Panc1 (cell line): Measurements from ENCODE around the gene PARD6B.

ENCODE experiments used
- CTCF ChIP-seq: fragments of 450-650 bp; IDR thresholded peaks from 2 replicates; pipeline ENCODE4 v1.5.1; 2017; ENCODE audit warnings: mild to moderate bottlenecking
- POLR2AphosphoS5 ChIP-seq: IDR thresholded peaks from 2 replicates; pipeline ENCODE4 v1.6.1; 2012; ENCODE audit warnings: mild to moderate bottlenecking, low read depth, low read length, moderate library complexity
- REST ChIP-seq, 2 experiments: IDR thresholded peaks; 2 replicates each; pipeline ENCODE4 v1.6.1; 2011 to 2012; ENCODE audit warnings: low read depth in 2 of 2, control low read depth in 1 of 2, low read length in 1 of 2, mild to moderate bottlenecking in 1 of 2, moderate library complexity in 1 of 2; ENCODE audit not compliant: insufficient read depth in 1 of 2
- TCF7L2 ChIP-seq: IDR thresholded peaks from 2 replicates; pipeline ENCODE4 v1.6.1; 2011; ENCODE audit warnings: mild to moderate bottlenecking, low read depth, low read length, inconsistent platforms

GRCh38 chr20:50734730-50735679 is 3.6 kb downstream of the PARD6B start:
- TF ChIP-seq CTCF = no peak; the same call in 1 of the 2 replicates
- no peak for TF ChIP-seq TCF7L2
- no peak for TF ChIP-seq POLR2AphosphoS5
- no peak for TF ChIP-seq REST (IDR thresholded peaks at IDR 0.05; ENCODE audit: insufficient read depth in 1 of 2, low read depth in 2 of 2, low read length in 1 of 2)
